Neural crest cell (in vitro differentiated cells): ENCODE data around the gene TREML1. TPM values are rescaled to one million over a fixed set of nuclear protein-coding genes. Genes with fewer than 3 reads are reported as not detected.
"Not testable (repeated sequence)": the region's sequence is repeated elsewhere in the genome, so short reads cannot be mapped to it uniquely, and the experiment has no call there.

Source experiments
- DNase-seq: peaks from one replicate; pipeline ENCODE4 v3.0.0; 2021; ENCODE audit warnings: low read depth, mixed read lengths, low spot score
- H3K27ac Mint-ChIP-seq: one replicate; pipeline ENCODE4 v1.8.0; 2021; ENCODE audit warnings: mild to moderate bottlenecking, mixed read lengths; ENCODE audit not compliant: unreplicated experiment
- H3K27me3 Mint-ChIP-seq: 2 replicates; pipeline ENCODE4 v1.8.0; 2021; ENCODE audit warnings: low read depth, mild to moderate bottlenecking, mixed read lengths
- H3K36me3 Mint-ChIP-seq: 2 replicates; pipeline ENCODE4 v1.8.0; 2021; ENCODE audit warnings: low read depth, mild to moderate bottlenecking, mixed read lengths
- H3K4me1 Mint-ChIP-seq: 2 replicates; pipeline ENCODE4 v1.8.0; 2021; ENCODE audit warnings: mixed read lengths
- H3K4me3 Mint-ChIP-seq: one replicate; pipeline ENCODE4 v1.8.0; 2021; ENCODE audit warnings: mild to moderate bottlenecking, mixed read lengths
- H3K9me3 Mint-ChIP-seq: 2 replicates; pipeline ENCODE4 v1.8.0; 2021; ENCODE audit warnings: mixed read lengths
- CTCF ChIP-seq: fragments of 200-600 bp; sonication (generic); conservative IDR thresholded peaks from 2 replicates; pipeline ENCODE4 v1.5.0; 2021; ENCODE audit warnings: antibody characterized with exemption, mild to moderate bottlenecking
- total RNA-seq: library from RNA; stranded (reverse); gene quantifications from 2 replicates; pipeline ENCODE4 v1.2.1, GENCODE V29; 2021

The TREML1 gene
- total RNA-seq, 1 donor from 2014 or later = not detected

GRCh38 chr6:41122373-41122772 lies 31.8 kb downstream of the TREML1 start:
- Mint-ChIP-seq H3K27me3 (no peaks in the 10 kb centered on the region), H3K36me3 (peaks cover 6% of the 10 kb centered on the region), H3K4me3 (no peak overlapping the region), H3K4me1 (peaks cover 11% of the 10 kb centered on the region), H3K27ac (no peak overlapping the region), H3K9me3 (no peaks in the 10 kb centered on the region)
- no peak for TF ChIP-seq CTCF
- DNase-seq = no peak

GRCh38 chr6:41120058-41120457 lies 34.1 kb downstream of the TREML1 start:
- Mint-ChIP-seq H3K9me3 (no peaks in the 10 kb centered on the region), H3K36me3 (peaks cover 6% of the 10 kb centered on the region), H3K27me3 (no peaks in the 10 kb centered on the region), H3K4me1 (peaks cover 16% of the 10 kb centered on the region), H3K27ac (no peak overlapping the region), H3K4me3 (no peak overlapping the region)
- no peak for TF ChIP-seq CTCF
- no peak for DNase-seq

GRCh38 chr6:41119508-41119907 lies 34.6 kb downstream of the TREML1 start:
- TF ChIP-seq CTCF = no peak
- Mint-ChIP-seq H3K27ac (no peak overlapping the region), H3K9me3 (no peaks in the 10 kb centered on the region), H3K36me3 (peaks cover 6% of the 10 kb centered on the region), H3K4me3 (no peak overlapping the region), H3K4me1 (peaks cover 19% of the 10 kb centered on the region), H3K27me3 (no peaks in the 10 kb centered on the region)
- no peak for DNase-seq

GRCh38 chr6:41115027-41115426 lies 39.1 kb downstream of the TREML1 start:
- not testable (repeated sequence) for H3K36me3 Mint-ChIP-seq, H3K27me3 Mint-ChIP-seq, H3K27ac Mint-ChIP-seq, H3K9me3 Mint-ChIP-seq, DNase-seq, H3K4me3 Mint-ChIP-seq
- peaks cover 27% of the 10 kb centered on the region for H3K4me1 Mint-ChIP-seq

- H3K36me3 Mint-ChIP-seq = no peaks in the 10 kb centered on the region
- no peak for DNase-seq
- no peak for TF ChIP-seq CTCF
- no peak overlapping the region for H3K4me3 Mint-ChIP-seq
- no peaks in the 10 kb centered on the region for H3K27me3 Mint-ChIP-seq
- H3K9me3 Mint-ChIP-seq = no peaks in the 10 kb centered on the region
- no peak overlapping the region for H3K27ac Mint-ChIP-seq
- H3K4me1 Mint-ChIP-seq = peaks cover 11% of the 10 kb centered on the region
Observed at GRCh38 chr6:41111017-41111416, 43.1 kb downstream of the TREML1 start.

- H3K9me3 Mint-ChIP-seq = no peaks in the 10 kb centered on the region
- no peaks in the 10 kb centered on the region for H3K27me3 Mint-ChIP-seq
- TF ChIP-seq CTCF = no peak
- H3K4me1 Mint-ChIP-seq = no peaks in the 10 kb centered on the region
- H3K4me3 Mint-ChIP-seq = no peak overlapping the region
- DNase-seq = no peak
- H3K36me3 Mint-ChIP-seq = peaks cover 18% of the 10 kb centered on the region
- H3K27ac Mint-ChIP-seq = no peak overlapping the region
Observed at GRCh38 chr6:41103847-41104246, 50.3 kb downstream of the TREML1 start.
